Measurements from ENCODE around the gene RAE1. TPM values are rescaled to one million over a fixed set of nuclear protein-coding genes. Genes with fewer than 3 reads are reported as not detected.

RAE1 gene
- total and polyA plus RNA-seq, 2 of the 4 experiments (the other 2 are of a cell fraction) = 32.8 to 80.5 TPM

GRCh38 chr20:57408131-57408530, 57.1 kb downstream of the RAE1 start:
- POLR2A ChIA-PET (ENCODE audit: unreplicated experiment) = no interaction called here
- CTCF ChIA-PET = no interaction called here
- no peak overlapping the region for H3K4me3 ChIP-seq (ENCODE audit: insufficient read depth, low read depth, low read length)
- H2BK120ac ChIP-seq (ENCODE audit: low read depth, low read length) = no peak overlapping the region
- no peaks in the 10 kb centered on the region for H4K20me1 ChIP-seq (ENCODE audit: insufficient read depth, low read length)
- peak; percentile 51; the same call in 1 of the 2 replicates for ATAC-seq (ENCODE audit: low read depth)
- no peak overlapping the region for H2BK20ac ChIP-seq (ENCODE audit: low read depth, low read length)
- H2BK15ac ChIP-seq (ENCODE audit: low read depth, low read length) = no peak overlapping the region
- H3K4me1 ChIP-seq (ENCODE audit: control insufficient read depth, insufficient read depth, low read length) = peaks cover 2% of the 10 kb centered on the region; the same call in 1 of the 2 replicates
- in situ Hi-C loops (cut with MboI; ENCODE audit: low sequenced_read_pairs) = no loop called here
- no peak overlapping the region for H4K8ac ChIP-seq (ENCODE audit: low read depth in 2 of 2, low read length in 2 of 2)
- no peak overlapping the region for H3K14ac ChIP-seq (replicated peaks; ENCODE audit: low read depth, low read length)
- H3K4ac ChIP-seq (ENCODE audit: low read depth, low read length) = no peak overlapping the region
- no peaks in the 10 kb centered on the region for H3K27me3 ChIP-seq (ENCODE audit: control insufficient read depth, insufficient read depth, low read length)
- no peak overlapping the region for H4K5ac ChIP-seq (ENCODE audit: low read depth, low read length)
- WGBS, 2 experiments (ENCODE audit: extremely low coverage in 2 of 2, insufficient read length in 1 of 2) = 20% methylated on average over 4 of the region's 13 CpGs; no CpG with 5 or more reads in 1 of the 2 experiments
- no peak overlapping the region for H3K4me2 ChIP-seq (ENCODE audit: low read depth, low read length)
- DNase-seq = peak; percentile 39
- H2AK9ac ChIP-seq (replicated peaks; ENCODE audit: low read depth, low read length, poor library complexity) = peak overlapping the region; percentile 24
- no peaks in the 10 kb centered on the region for H3K79me1 ChIP-seq (ENCODE audit: low read depth in 1 of 2, low read length in 2 of 2)
- H3K9me1 ChIP-seq (ENCODE audit: insufficient read depth, low read length) = no peaks in the 10 kb centered on the region
- H3K9me3 ChIP-seq (ENCODE audit: control insufficient read depth, insufficient read depth, low read length) = no peaks in the 10 kb centered on the region
- intact Hi-C loops (cut with micrococcal nuclease) = no loop called here
- H4K91ac ChIP-seq (ENCODE audit: insufficient read depth, low read depth, low read length) = no peak overlapping the region
- H2AFZ ChIP-seq (replicated peaks; ENCODE audit: low read length, poor library complexity) = peak overlapping the region; percentile 23
- no peak overlapping the region for H2BK5ac ChIP-seq (ENCODE audit: low read depth, low read length, poor library complexity, severe bottlenecking)
- no peak overlapping the region for H3K18ac ChIP-seq (ENCODE audit: low read depth, low read length)
- H3K56ac ChIP-seq (ENCODE audit: extremely low read depth, insufficient read depth, low read length) = no peak overlapping the region
- TF ChIP-seq MAZ (IDR thresholded peaks at IDR 0.05; ENCODE audit: borderline replicate concordance, low read depth, low read length) (no peak), MAFK (IDR thresholded peaks at IDR 0.05; ENCODE audit: low read depth, low read length) (no peak), NFE2L2 (IDR thresholded peaks at IDR 0.05; ENCODE audit: low read depth, low read length) (no peak), MXI1 (IDR thresholded peaks at IDR 0.05; ENCODE audit: borderline replicate concordance, low read depth, low read length) (no peak), CHD1 (IDR thresholded peaks at IDR 0.05; ENCODE audit: low read depth, low read length) (no peak), BHLHE40 (IDR thresholded peaks at IDR 0.05; ENCODE audit: low read depth, low read length) (no peak), FOS (IDR thresholded peaks at IDR 0.05; ENCODE audit: low read depth, low read length) (no peak), CTCF (conservative IDR thresholded peaks at IDR 0.05; ENCODE audit: low read depth, low read length) (no peak), POLR2A (IDR thresholded peaks at IDR 0.05; ENCODE audit: low read depth, low read length) (no peak), RCOR1 (IDR thresholded peaks at IDR 0.05; ENCODE audit: insufficient replicate concordance, low read length) (no peak), CEBPB (IDR thresholded peaks at IDR 0.05; ENCODE audit: low read depth, low read length) (no peak), USF2 (IDR thresholded peaks at IDR 0.05; ENCODE audit: low read depth, low read length) (no peak), RFX5 (IDR thresholded peaks at IDR 0.05; ENCODE audit: low read depth, low read length) (no peak), RAD21 (IDR thresholded peaks at IDR 0.05; ENCODE audit: low read length) (no peak), ELK1 (IDR thresholded peaks at IDR 0.05; ENCODE audit: borderline replicate concordance, low read depth, low read length) (no peak), SMC3 (IDR thresholded peaks at IDR 0.05; ENCODE audit: low read depth, low read length) (no peak)
- H3K9ac ChIP-seq (ENCODE audit: low read depth, low read length) = no peak overlapping the region
- H3K27ac ChIP-seq (ENCODE audit: insufficient read depth, low read length) = no peak overlapping the region
- no peak overlapping the region for H2AK5ac ChIP-seq (ENCODE audit: low read depth, low read length)
- no peak overlapping the region for H3K23ac ChIP-seq (ENCODE audit: low read depth, low read length)
- peaks cover 17% of the 10 kb centered on the region for H3K36me3 ChIP-seq (ENCODE audit: control insufficient read depth, insufficient read depth, low read length)
- BruUV-seq (replicated peaks) = no TSS peak
- dilution Hi-C loops (cut with HindIII; ENCODE audit: low sequenced_read_pairs, unreplicated experiment) = no loop called here

All from IMR-90 (cell line).